SW480 (cell line): ENCODE results near the gene PML.

Source experiments
- DNase-seq: peaks from one replicate; pipeline ENCODE4 v3.0.0-alpha.2; 2016; ENCODE audit warnings: low spot score

Gene PML

DNA sequence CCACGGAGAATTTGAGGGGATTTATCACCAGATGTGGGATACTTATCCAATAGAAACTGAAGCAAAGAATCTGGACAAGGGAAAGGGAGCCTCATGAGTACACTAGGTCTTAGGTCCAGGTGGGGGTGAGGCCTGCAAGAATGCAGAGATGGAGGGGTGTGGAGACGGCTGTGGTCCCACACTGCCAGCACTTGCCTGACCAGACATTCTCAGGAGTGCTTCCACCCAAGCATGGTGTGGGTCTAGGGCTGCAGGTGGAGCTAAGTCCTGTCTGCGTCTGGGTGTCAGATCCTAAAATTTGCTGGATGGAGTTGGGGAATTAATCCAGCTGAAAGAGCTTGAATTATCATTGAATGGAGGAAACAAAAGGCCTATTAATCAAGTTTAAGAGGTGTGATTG, 14.4 kb downstream of the PML start:
- DNase-seq = no peak

DNA sequence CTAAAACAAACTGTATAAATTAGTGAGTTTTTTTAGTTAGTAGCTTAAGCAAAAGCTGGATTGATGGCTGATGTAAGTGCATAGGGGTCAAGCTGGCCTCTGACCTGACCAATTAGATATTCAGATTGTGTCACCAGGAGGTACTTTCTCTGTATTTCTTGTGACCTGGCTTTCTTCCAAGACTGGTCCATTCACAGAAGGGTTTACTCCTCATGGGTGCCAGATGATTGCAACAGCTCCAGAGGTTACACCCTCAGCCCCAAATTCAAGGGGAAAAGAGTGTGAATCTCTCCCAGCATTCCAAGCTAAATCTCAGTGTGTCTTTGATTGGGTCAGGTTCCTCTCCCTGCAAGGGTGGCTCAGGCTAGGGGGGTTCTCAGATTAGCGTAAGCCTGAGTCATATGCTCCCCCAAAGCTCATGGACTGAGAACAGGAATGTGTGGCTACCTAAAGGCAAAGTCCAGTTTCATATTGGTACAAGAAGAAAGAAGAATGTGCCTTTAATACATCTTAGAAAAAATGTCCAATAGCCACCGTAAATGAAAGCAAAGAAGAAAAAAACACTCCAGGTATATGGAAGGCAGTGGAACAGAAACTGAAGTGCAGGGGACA, 16.5 kb downstream of the PML start:
- no peak for DNase-seq

DNA sequence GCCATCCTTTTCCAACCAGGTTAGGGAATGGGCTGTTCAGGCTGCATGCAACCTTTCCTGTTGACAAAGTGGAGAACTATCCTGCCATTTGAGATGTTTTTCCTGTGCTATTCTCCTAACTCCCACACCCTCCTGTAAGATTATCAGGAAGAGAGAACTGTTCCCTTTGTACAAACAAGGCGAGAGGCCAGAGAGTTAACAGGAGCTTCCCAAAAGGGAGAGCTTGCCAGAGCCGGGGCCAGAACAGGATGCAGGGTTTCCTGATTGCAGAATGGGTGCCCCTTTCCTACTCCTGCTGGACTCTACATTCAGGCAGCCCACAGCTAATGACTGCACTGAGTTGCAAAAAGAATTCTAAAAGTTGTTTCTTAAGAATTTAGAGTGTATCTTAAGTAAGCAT, 17.1 kb downstream of the PML start:
- no peak for DNase-seq

DNA sequence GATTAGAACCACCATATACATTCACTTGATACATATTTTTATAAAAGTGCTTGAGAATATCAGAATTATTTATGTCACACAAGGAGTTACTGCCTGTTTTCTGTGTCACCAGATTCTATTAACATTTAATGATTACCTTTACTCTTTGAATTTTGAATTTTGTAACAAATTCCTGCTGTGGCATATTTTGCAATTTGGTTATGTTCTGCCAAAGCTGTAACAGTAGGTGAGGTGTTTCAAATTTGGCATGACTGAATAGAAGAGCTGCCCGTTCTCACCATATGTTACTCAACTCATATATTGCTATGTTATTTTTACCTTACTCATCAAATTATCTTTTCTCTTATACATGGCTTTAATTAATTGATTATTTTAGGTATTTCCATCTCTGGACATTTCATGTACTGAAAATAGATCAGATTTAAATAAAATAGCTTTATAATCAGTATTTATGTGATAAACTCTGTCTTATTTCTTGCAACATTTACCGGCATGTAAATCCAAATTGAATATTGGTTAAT, 18.9 kb downstream of the PML start:
- no peak for DNase-seq

DNA sequence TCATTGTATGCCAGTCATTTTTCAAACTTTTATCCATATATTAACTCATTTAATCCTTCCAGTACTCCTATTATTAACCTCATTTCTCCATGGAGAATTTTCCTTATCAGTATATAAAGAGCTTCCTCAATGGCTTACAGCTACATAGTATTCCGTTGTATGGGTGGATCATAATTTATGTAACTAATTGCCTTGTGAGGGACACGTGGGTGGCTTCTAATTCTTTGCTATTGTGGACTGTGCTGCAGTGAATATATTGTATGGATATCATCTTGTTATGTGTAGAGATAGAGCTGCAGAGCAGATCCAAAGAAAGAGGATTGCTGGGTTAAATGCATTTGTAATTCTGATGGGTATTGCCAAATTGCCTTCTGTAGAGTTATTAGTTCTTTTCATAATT, 25.2 kb downstream of the PML start:
- DNase-seq = no peak

DNA sequence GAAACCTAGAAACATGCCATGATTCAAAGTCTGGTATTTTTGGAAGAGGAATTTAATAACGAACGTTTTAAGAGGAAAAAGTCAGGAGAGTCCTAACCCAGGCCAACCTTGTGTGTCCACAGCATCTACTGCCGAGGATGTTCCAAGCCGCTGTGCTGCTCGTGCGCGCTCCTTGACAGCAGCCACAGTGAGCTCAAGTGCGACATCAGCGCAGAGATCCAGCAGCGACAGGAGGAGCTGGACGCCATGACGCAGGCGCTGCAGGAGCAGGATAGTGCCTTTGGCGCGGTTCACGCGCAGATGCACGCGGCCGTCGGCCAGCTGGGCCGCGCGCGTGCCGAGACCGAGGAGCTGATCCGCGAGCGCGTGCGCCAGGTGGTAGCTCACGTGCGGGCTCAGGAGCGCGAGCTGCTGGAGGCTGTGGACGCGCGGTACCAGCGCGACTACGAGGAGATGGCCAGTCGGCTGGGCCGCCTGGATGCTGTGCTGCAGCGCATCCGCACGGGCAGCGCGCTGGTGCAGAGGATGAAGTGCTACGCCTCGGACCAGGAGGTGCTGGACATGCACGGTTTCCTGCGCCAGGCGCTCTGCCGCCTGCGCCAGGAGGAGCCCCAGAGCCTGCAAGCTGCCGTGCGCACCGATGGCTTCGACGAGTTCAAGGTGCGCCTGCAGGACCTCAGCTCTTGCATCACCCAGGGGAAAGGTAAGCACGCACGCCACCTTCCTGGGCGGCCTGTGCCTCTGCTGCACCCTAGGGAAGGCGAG, 28.4 kb downstream of the PML start:
- DNase-seq = no peak

DNA sequence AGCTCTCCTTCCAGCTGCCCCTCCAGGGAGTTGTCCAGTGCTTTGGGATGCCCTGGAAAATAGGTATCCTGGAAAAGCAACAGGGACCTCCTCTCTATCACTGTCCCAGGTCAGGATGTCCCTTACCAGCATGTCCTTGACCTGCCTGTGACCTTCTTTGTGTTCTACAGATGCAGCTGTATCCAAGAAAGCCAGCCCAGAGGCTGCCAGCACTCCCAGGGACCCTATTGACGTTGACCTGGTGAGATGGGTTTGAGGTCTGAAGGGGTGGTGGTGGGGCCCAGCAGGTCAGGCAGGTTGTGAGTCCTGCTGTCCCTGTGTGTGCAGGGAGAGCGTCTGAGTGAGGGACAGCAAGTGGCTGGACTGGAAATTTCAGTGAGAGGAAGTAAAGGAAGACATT, 30.2 kb downstream of the PML start:
- no peak for DNase-seq

- DNase-seq = no peak
Measured at GRCh38 chr15:74025436-74025835, 30.9 kb downstream of the PML start.

DNA sequence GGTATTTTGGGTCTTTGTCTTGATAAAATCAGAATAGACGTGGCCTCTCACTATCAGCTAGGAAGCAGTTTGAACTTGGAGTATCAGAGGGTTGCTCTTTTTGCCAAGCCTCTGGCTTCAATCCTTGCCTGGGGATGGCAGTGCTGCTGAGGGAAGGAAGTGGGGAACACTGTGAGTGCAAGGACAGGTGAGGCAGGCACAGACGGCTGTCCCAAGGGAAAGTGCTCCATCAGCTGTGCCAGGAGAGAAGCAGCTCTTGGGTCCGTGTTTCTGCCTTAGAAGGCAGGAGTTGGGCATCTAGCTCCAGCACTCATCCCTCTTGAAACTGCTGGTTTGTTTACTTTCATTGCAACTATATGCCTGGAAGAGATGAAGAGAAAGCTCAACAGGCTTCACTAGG, 33.2 kb downstream of the PML start:
- DNase-seq = no peak

GRCh38 chr15:74028646-74029045, 34.1 kb downstream of the PML start:
- DNase-seq = no peak

DNA sequence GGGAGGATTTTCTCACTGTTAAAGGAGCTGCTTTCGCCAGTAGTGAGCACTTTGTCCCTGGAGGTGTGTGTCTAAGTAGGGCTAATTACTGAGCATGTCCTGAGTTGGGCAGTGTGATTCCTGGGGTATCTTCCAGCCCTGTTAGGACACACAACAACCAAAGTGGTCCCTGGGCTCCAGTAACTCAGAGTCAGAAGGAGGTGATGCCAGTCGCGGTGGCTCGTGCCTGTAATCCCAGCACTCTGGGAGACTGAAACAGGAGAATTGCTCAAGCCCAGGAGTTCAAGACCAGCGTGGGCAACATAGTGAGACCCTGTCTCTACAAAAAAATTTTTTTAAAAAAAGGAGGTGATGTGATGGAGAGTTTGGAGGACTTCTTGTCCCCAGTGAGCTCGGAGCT, 37.5 kb downstream of the PML start:
- DNase-seq = no peak

DNA sequence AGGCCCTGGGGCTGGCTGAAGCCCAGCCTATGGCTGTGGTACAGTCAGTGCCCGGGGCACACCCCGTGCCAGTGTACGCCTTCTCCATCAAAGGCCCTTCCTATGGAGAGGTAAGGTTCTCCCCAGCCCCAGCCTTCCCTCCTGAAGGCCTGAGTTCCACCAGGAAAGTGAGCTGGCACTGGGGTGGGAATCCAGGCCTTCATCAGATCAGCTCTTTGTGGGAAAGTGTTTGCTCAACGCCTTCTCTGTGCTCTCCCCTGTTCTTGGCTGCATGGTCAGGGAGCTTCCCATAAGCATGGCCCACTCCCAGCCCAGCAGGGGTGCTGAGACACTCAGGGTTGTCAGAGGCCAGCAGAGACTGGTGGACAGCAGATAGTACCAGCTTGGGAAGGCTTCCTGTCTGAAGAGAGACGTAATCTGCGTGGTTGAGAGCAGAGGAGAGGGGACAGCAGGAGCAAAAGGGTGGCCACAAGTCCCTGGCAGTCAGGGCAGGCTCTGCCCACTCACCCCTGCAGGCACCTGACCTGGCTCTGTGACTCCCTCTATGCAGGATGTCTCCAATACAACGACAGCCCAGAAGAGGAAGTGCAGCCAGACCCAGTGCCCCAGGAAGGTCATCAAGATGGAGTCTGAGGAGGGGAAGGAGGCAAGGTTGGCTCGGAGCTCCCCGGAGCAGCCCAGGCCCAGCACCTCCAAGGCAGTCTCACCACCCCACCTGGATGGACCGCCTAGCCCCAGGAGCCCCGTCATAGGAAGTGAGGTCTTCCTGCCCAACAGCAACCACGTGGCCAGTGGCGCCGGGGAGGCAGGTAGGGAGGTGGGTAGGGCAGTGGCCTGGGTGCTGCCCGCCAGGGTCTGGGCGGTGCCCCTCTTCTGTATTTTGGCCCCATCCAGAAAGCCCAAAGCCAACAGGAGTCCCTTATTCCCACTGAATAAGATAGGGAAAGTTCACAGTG, 38.4 kb downstream of the PML start:
- DNase-seq = no peak

DNA sequence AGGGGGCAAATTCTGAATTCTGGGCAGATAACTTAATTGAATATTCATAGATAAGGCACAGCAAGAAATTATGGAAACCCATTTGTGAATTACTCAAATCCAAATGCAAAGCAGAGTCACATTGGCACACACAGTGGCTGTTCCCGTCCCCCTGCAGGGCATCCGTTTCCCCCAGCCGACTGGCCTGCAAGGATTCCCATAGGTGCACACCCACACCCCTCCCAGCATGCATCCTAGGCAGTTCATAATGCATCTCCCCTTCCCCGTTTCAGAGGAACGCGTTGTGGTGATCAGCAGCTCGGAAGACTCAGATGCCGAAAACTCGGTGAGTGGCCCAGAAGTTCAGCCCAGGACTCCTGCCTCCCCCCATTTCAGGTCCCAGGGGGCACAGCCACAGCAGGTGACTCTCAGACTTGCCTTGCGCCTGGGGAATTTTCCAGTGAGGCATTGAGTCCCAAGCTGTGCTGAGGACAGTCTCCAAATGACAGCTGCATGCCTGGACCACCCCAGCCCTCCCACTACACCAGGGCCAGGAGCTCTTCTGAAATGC, 39.8 kb downstream of the PML start:
- no peak for DNase-seq

- no peak for DNase-seq
Measured at GRCh38 chr15:74035121-74036017, 40.9 kb downstream of the PML start.

- peak; percentile 38 for DNase-seq
Measured at GRCh38 chr15:74036271-74037170, 42.0 kb downstream of the PML start.

GRCh38 chr15:74037171-74038117, 42.9 kb downstream of the PML start:
- DNase-seq = no peak

DNA sequence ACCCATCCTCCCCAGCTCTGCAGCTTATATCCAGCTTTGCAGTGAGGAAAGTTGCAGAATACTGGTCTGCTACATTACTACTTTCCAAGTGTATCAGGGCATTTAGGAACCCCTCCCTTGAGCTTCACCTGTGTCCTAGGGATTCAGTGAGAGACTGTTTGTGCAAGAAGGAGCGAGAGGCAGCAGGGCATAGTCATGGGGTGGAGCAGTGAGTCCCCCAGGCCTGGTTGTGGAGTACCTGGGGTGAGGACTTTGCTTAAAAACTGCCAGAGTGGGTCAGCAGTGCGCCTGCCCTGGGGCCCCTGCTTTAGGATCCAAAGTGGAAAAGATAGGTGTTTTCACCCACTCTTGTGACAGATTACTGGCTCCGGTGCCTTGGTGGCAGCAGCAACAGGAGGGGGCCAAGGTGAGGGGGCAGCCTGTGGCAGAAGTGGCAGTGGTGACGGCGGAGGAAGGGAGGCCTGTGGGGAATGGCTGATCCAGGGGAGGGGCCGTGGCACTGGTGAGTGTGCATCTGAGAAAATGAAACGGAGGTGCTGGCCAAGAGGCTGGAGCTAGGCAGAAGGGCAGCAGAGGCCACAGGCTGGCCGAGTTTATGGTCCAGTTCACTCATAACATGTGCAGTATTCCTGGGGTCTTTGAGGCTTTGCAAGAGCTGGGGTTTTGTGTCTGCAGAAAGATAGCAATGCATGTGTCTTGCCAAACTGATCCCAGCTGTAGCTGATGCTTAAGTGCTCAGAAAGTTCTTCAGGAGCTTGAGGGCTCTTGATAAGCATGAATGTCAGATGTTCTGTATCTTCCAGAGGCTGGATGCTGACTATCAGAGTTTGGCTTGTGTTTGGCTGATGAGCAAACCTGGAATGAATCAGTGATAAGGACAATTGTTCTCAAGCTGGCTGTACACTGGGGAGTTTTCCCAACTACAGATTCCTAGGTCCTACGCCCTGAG, 44.5 kb downstream of the PML start:
- DNase-seq = no peak

DNA sequence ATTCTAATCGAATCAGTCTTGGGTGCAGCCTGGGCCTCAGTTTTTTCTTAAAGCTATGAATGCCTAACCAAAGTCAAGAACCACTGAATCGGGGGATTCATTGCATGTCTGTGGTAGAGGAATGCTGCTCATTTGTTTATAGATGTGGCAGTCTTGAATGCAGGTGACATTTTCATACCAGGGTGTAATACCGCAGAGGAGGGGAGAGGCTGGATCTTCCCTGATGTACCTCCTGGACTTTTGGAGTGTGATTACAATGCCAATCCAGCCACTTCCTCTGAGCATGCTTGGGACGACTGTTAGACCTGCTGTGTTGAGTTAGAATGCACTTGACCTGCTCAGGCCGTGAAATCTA, 45.1 kb downstream of the PML start:
- no peak for DNase-seq
